Fibroblast of lung (primary cell): ENCODE results near the gene EHD3. TPM values are rescaled to one million over a fixed set of nuclear protein-coding genes. Genes with fewer than 3 reads are reported as not detected.

Source experiments
- DNase-seq, 2 donors: peaks; one replicate each; pipeline versions ENCODE4 v3.0.0 to v3.0.0-alpha.2; 2010; ENCODE audit warnings: low read depth in 2 of 2
- H2AFZ ChIP-seq: 2 replicates; pipeline ENCODE4 v1.5.1; 2012; ENCODE audit warnings: low read length, control low read depth, inconsistent platforms
- H3K27ac ChIP-seq: 2 replicates; pipeline ENCODE4 v1.5.1; 2011; ENCODE audit warnings: low read length, control low read depth; ENCODE audit not compliant: insufficient read depth
- H3K27me3 ChIP-seq: 2 replicates; pipeline ENCODE4 v1.5.1; 2011; ENCODE audit warnings: mild to moderate bottlenecking, low read length; ENCODE audit not compliant: control insufficient read depth, insufficient read depth
- H3K36me3 ChIP-seq: 2 replicates; pipeline ENCODE4 v1.5.1; 2011; ENCODE audit warnings: low read length; ENCODE audit not compliant: control insufficient read depth, insufficient read depth
- H3K4me1 ChIP-seq: 2 replicates; pipeline ENCODE4 v1.5.1; 2011; ENCODE audit warnings: low read length; ENCODE audit not compliant: control insufficient read depth, insufficient read depth; ENCODE audit errors: extremely low read depth
- H3K4me2 ChIP-seq: 2 replicates; pipeline ENCODE4 v1.5.1; 2011; ENCODE audit warnings: low read length, control low read depth; ENCODE audit not compliant: insufficient read depth; ENCODE audit errors: extremely low read depth
- H3K4me3 ChIP-seq, 4 experiments: fragments of 200-600 bp in 1 of 4; sonication (generic) in 1 of 4; replicated peaks in 1 of 4; 2 replicates each; pipeline ENCODE4 v1.5.1; 2011 to 2016; ENCODE audit warnings: low read length in 4 of 4, low read depth in 3 of 4, mild to moderate bottlenecking in 3 of 4, control low read depth in 2 of 4, inconsistent platforms in 1 of 4, mixed read lengths in 1 of 4; ENCODE audit not compliant: insufficient read depth in 1 of 4; ENCODE audit errors: control extremely low read depth in 1 of 4
- H3K79me2 ChIP-seq: 2 replicates; pipeline ENCODE4 v1.5.1; 2012; ENCODE audit warnings: mild to moderate bottlenecking, low read length, inconsistent platforms; ENCODE audit not compliant: control insufficient read depth, insufficient read depth
- H3K9ac ChIP-seq: 2 replicates; pipeline ENCODE4 v1.5.1; 2011; ENCODE audit warnings: mild to moderate bottlenecking, low read length, control low read depth; ENCODE audit not compliant: insufficient read depth
- H3K9me3 ChIP-seq: 2 replicates; pipeline ENCODE4 v1.5.1; 2012; ENCODE audit warnings: low read depth, low read length; ENCODE audit not compliant: control insufficient read depth, insufficient read depth
- H4K20me1 ChIP-seq: 2 replicates; pipeline ENCODE4 v1.5.1; 2011; ENCODE audit warnings: low read length; ENCODE audit not compliant: control insufficient read depth, insufficient read depth; ENCODE audit errors: extremely low read depth
- CTCF ChIP-seq, 2 donors: IDR thresholded peaks in 1 of 2; conservative IDR thresholded peaks in 1 of 2; 1 replicate in 1 of 2; 2 replicates in 1 of 2; pipeline ENCODE4 v1.5.1; 2011 to 2012; ENCODE audit warnings: low read length in 2 of 2, control low read depth in 1 of 2, inconsistent platforms in 1 of 2, low read depth in 1 of 2, mild to moderate bottlenecking in 1 of 2
- EZH2 ChIP-seq: IDR thresholded peaks from 2 replicates; pipeline ENCODE4 v1.5.1; 2012; ENCODE audit warnings: low read length, control low read depth, mild to moderate bottlenecking; ENCODE audit errors: missing control alignments
- polyA plus RNA-seq, 2 donors: library from polyadenylated mRNA; depleted of rRNA in 1 of 2; stranded (reverse) in 1 of 2; unstranded in 1 of 2; fragments of >200 nt; gene quantifications; 2 replicates each; pipeline ENCODE4 v1.2.1, GENCODE V29; 2011 to 2012; ENCODE audit warnings: missing spikeins in 1 of 2
- total RNA-seq: library from RNA; depleted of rRNA; stranded (reverse); fragments of >200 nt; gene quantifications from 2 replicates; pipeline ENCODE4 v1.2.1, GENCODE V29; 2014

Gene EHD3
- total and polyA plus RNA-seq, 2 donors (not counting 1 experiment from before 2014, with no cell fraction given), result 30.6 to 37.5 TPM

- Histone ChIP-seq H3K9ac (no peak overlapping the region), H3K4me1 (no peaks in the 10 kb centered on the region), H3K79me2 (no peaks in the 10 kb centered on the region), H4K20me1 (no peaks in the 10 kb centered on the region), H2AFZ (no peak overlapping the region), H3K4me2 (no peak overlapping the region), H3K36me3 (peaks cover 3% of the 10 kb centered on the region), H3K27me3 (no peaks in the 10 kb centered on the region), H3K9me3 (no peaks in the 10 kb centered on the region), H3K4me3 (no peak overlapping the region), H3K27ac (no peak overlapping the region)
- TF ChIP-seq CTCF (conservative IDR thresholded peaks at IDR 0.05 in 1 of 2, IDR thresholded peaks at IDR 0.05 in 1 of 2; ENCODE audit: low read depth in 1 of 2, low read length in 2 of 2) (no peak), EZH2 (no peak)
- DNase-seq, result no peak
Measured at GRCh38 chr2:31255911-31256571, 22.1 kb downstream of the EHD3 start.

DNA sequence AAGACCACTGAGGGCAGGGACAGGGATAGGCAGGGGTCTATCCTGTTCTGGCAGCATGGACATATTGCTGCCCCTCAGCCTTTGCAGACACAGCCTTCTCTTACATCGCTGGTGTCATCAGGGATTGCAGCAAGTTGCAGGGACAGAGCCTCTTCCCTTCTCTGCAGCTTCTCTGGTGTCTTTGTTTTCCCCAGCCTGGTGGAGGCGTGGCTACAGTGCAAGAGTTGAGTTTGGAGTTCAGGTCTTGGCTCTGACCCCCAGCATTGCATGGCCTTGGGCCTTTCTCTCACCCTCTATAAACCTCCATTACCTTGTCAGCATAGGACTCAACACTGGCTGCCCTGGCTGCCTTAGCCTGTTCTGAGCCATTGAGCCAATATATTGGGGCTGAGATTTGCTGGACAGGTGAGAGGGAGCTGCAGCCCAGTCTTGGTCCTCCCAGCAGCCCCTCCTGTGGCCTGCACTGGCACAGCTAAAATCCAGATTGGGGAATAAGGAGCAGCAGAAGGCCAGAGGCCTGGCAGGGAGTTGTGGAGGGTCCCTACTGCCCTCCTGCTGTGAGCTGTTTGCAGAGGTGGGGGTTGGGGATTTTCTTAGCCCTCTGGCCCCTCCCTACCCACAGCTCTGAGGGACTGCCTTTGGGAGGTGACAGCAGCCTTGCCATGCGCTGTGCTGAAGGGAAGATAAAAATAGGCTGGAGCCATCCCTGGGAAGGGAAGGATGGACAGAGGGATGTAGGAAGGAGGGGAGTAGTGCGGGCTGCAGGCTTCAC is 22.8 kb downstream of the EHD3 start:
- TF ChIP-seq CTCF (conservative IDR thresholded peaks at IDR 0.05 in 1 of 2, IDR thresholded peaks at IDR 0.05 in 1 of 2; ENCODE audit: low read depth in 1 of 2, low read length in 2 of 2) (no peak), EZH2 (no peak)
- H2AFZ ChIP-seq, result no peak overlapping the region
- peaks cover 6% of the 10 kb centered on the region for H3K36me3 ChIP-seq
- no peak overlapping the region for H3K27ac ChIP-seq
- H3K4me3 ChIP-seq, result no peak overlapping the region
- H3K27me3 ChIP-seq, result no peaks in the 10 kb centered on the region
- no peak overlapping the region for H3K9ac ChIP-seq
- H3K4me2 ChIP-seq, result no peak overlapping the region
- H3K9me3 ChIP-seq, result no peaks in the 10 kb centered on the region
- no peaks in the 10 kb centered on the region for H4K20me1 ChIP-seq
- H3K4me1 ChIP-seq, result no peaks in the 10 kb centered on the region
- DNase-seq, result no peak
- no peaks in the 10 kb centered on the region for H3K79me2 ChIP-seq

DNA sequence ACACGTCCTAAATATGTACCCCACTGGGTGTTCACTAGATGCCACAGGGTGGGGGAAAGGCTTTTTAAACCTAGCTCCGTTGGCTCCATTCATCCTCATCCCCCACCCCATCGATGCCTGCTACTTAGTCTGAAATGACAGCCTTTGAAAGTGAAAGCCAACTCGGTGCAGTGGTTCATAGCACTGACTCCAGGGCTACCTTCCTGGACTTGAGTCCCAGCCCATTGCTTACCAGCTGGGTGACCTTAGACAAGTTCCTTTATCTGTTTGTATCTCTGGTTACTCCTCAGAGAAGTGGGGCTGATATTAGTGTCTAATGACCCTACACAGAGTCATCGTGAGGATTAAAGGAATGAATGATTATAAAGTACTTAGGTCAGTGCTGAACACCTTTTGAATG is 24.4 kb downstream of the EHD3 start:
- TF ChIP-seq EZH2 (no peak), CTCF (conservative IDR thresholded peaks at IDR 0.05 in 1 of 2, IDR thresholded peaks at IDR 0.05 in 1 of 2; ENCODE audit: low read depth in 1 of 2, low read length in 2 of 2) (no peak)
- H2AFZ ChIP-seq, result no peak overlapping the region

More for the DNA sequence above, 24.4 kb downstream of the EHD3 start:
- no peak for DNase-seq
- Histone ChIP-seq H3K36me3 (peaks cover 7% of the 10 kb centered on the region), H3K9ac (no peak overlapping the region), H3K79me2 (no peaks in the 10 kb centered on the region), H3K4me2 (no peak overlapping the region), H3K9me3 (no peaks in the 10 kb centered on the region), H3K27ac (no peak overlapping the region), H3K27me3 (no peaks in the 10 kb centered on the region), H3K4me1 (no peaks in the 10 kb centered on the region), H3K4me3 (no peak overlapping the region), H4K20me1 (no peaks in the 10 kb centered on the region)
